Measurements from ENCODE around the gene WNT5B.

Gene WNT5B

DNA sequence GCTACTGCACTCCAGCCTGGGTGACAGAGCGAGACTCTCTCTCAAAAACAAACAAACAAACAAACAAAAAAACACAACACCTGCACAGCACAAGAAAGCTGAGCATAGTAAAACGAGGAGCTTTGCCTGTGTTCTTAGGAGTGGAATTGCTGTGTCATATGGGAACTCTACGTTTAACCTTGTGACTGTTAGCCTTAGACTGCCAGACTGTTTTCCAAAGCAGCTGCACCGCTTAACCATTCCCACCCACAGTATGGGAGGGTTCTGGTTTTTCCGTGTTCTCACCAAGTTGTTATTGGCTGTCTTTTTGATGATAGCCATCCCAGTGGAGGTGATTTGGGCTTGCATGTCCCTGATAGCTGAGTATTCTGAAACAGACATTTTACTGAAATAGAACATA, 9.2 kb downstream of the WNT5B start:
- Histone ChIP-seq H3K4me1 (ENCODE audit: control insufficient read depth in 1 of 2, insufficient read depth in 2 of 2, low read length in 2 of 2) (no peaks in the 10 kb centered on the region), H4K12ac (ENCODE audit: low read depth, low read length) (no peak overlapping the region), H3K14ac (ENCODE audit: low read length) (no peak overlapping the region), H3K27me3 (ENCODE audit: insufficient read depth, low read length) (no peaks in the 10 kb centered on the region), H3K4ac (ENCODE audit: low read depth, low read length) (no peak overlapping the region), H3K27ac (ENCODE audit: low read depth, low read length) (no peak overlapping the region), H2BK5ac (ENCODE audit: low read depth, low read length, poor library complexity) (no peak overlapping the region), H3K23ac (ENCODE audit: low read length) (no peak overlapping the region), H3K4me2 (ENCODE audit: low read length) (no peak overlapping the region), H3K4me3 (ENCODE audit: low read depth, low read length) (no peak overlapping the region), H3K79me2 (ENCODE audit: control insufficient read depth, insufficient read depth, low read length, poor library complexity) (no peaks in the 10 kb centered on the region), H3K79me1 (ENCODE audit: low read length) (no peaks in the 10 kb centered on the region), H3K18ac (ENCODE audit: low read length) (no peak overlapping the region), H3K9me3 (ENCODE audit: insufficient read depth, low read depth, low read length) (no peaks in the 10 kb centered on the region), H3K9ac (ENCODE audit: low read length) (no peak overlapping the region), H2AK5ac (ENCODE audit: low read length) (no peak overlapping the region), H2BK120ac (ENCODE audit: insufficient read depth, low read length, poor library complexity) (no peak overlapping the region), H3K36me3 (ENCODE audit: control insufficient read depth in 1 of 2, insufficient read depth in 2 of 2, low read length in 2 of 2) (peaks cover 14% of the 10 kb centered on the region in 2 experiments), H4K8ac (ENCODE audit: low read depth, low read length) (no peak overlapping the region), H2BK12ac (ENCODE audit: low read length) (no peak overlapping the region), H2AFZ (ENCODE audit: insufficient read depth, low read length, poor library complexity) (no peak overlapping the region), H4K91ac (ENCODE audit: low read depth, low read length) (no peak overlapping the region)
- no CpG with 5 or more reads among the region's 5 CpGs for WGBS (ENCODE audit: extremely low coverage, insufficient coverage, insufficient read length)
- DNase-seq = no peak

DNA sequence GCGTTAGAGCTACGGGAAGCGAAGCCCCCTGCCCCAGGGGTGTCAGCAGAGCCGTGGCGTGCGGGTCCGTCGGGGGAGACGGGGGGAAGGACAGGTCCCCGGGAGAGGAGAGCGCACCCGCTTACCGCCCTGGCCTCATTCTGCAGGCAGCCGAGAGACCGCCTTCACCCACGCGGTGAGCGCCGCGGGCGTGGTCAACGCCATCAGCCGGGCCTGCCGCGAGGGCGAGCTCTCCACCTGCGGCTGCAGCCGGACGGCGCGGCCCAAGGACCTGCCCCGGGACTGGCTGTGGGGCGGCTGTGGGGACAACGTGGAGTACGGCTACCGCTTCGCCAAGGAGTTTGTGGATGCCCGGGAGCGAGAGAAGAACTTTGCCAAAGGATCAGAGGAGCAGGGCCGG, 10.5 kb downstream of the WNT5B start:
- Histone ChIP-seq H3K4me3 (ENCODE audit: low read depth, low read length) (no peak overlapping the region), H3K79me2 (ENCODE audit: control insufficient read depth, insufficient read depth, low read length, poor library complexity) (no peaks in the 10 kb centered on the region), H3K4me2 (ENCODE audit: low read length) (no peak overlapping the region), H3K27me3 (ENCODE audit: insufficient read depth, low read length) (no peaks in the 10 kb centered on the region), H2AFZ (ENCODE audit: insufficient read depth, low read length, poor library complexity) (no peak overlapping the region), H3K27ac (ENCODE audit: low read depth, low read length) (no peak overlapping the region), H3K14ac (ENCODE audit: low read length) (no peak overlapping the region), H3K9me3 (ENCODE audit: insufficient read depth, low read depth, low read length) (no peaks in the 10 kb centered on the region), H3K9ac (ENCODE audit: low read length) (no peak overlapping the region), H2AK5ac (ENCODE audit: low read length) (no peak overlapping the region), H4K91ac (ENCODE audit: low read depth, low read length) (no peak overlapping the region), H2BK120ac (ENCODE audit: insufficient read depth, low read length, poor library complexity) (no peak overlapping the region), H3K4ac (ENCODE audit: low read depth, low read length) (no peak overlapping the region), H3K36me3 (ENCODE audit: control insufficient read depth in 1 of 2, insufficient read depth in 2 of 2, low read length in 2 of 2) (peaks cover 17 to 18% of the 10 kb centered on the region in 2 experiments), H3K4me1 (ENCODE audit: control insufficient read depth in 1 of 2, insufficient read depth in 2 of 2, low read length in 2 of 2) (no peaks in the 10 kb centered on the region), H3K79me1 (ENCODE audit: low read length) (no peaks in the 10 kb centered on the region), H2BK5ac (ENCODE audit: low read depth, low read length, poor library complexity) (no peak overlapping the region), H3K23ac (ENCODE audit: low read length) (no peak overlapping the region), H2BK12ac (ENCODE audit: low read length) (no peak overlapping the region), H3K18ac (ENCODE audit: low read length) (no peak overlapping the region), H4K8ac (ENCODE audit: low read depth, low read length) (no peak overlapping the region), H4K12ac (ENCODE audit: low read depth, low read length) (no peak overlapping the region)
- no CpG with 5 or more reads among the region's 40 CpGs for WGBS (ENCODE audit: extremely low coverage, insufficient coverage, insufficient read length)
- no peak for DNase-seq

DNA sequence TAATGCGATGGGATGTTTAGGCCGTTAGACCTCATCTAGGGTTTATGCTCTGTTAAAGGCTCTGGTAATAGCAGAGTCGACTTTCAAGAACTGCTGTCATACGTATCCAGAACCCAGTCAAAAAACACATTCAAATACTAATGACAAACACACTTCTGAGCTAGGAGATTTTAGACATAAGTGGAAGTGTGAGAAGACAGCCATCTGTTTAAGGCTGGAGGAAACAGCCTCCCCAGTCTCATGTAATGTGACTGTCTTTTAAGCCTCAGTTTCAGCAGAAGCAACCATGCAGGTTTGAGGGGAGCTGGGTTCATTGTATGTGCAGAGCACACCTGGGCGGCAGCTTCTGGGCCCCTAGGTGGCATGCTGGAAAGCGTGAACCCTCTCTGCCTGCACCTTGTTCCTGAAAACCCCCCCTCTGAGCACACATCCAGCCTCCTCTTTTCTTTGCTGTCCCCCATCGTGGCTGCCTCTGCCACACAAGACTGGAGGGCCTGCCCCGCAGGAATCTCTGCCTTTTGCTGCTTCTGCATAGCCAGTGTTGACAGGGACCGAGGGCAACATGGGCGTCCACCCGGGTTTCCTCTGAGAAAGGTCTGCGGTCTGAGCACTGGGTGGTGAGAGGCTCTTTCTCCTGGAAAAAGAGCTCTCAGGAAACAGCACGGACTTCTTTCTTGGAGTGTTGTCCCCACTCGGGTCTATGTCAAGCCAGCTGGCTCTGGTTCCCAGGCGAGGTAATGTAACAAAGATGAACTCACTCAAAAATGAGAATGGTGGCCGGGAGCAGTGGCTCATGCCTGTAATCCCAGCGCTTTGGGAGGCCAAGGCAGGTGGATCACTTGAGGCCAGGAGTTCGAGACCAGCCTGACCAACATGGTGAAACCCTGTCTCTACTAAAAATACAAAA, 11.6 kb downstream of the WNT5B start:
- H2BK5ac ChIP-seq (ENCODE audit: low read depth, low read length, poor library complexity) = no peak overlapping the region
- H4K12ac ChIP-seq (ENCODE audit: low read depth, low read length) = no peak overlapping the region
- H3K9me3 ChIP-seq (ENCODE audit: insufficient read depth, low read depth, low read length) = no peaks in the 10 kb centered on the region
- no peak overlapping the region for H4K8ac ChIP-seq (ENCODE audit: low read depth, low read length)
- no peak overlapping the region for H3K14ac ChIP-seq (ENCODE audit: low read length)
- no peak overlapping the region for H4K91ac ChIP-seq (ENCODE audit: low read depth, low read length)
- no peak overlapping the region for H2BK120ac ChIP-seq (ENCODE audit: insufficient read depth, low read length, poor library complexity)
- no peak overlapping the region for H3K4ac ChIP-seq (ENCODE audit: low read depth, low read length)
- H3K18ac ChIP-seq (ENCODE audit: low read length) = no peak overlapping the region
- no peak for DNase-seq
- no CpG with 5 or more reads among the region's 18 CpGs for WGBS (ENCODE audit: extremely low coverage, insufficient coverage, insufficient read length)
- H3K27me3 ChIP-seq (ENCODE audit: insufficient read depth, low read length) = no peaks in the 10 kb centered on the region
- H3K23ac ChIP-seq (ENCODE audit: low read length) = no peak overlapping the region
- H3K9ac ChIP-seq (ENCODE audit: low read length) = no peak overlapping the region
- no peaks in the 10 kb centered on the region for H3K79me2 ChIP-seq (ENCODE audit: control insufficient read depth, insufficient read depth, low read length, poor library complexity)
- H3K79me1 ChIP-seq (ENCODE audit: low read length) = no peaks in the 10 kb centered on the region
- H2AK5ac ChIP-seq (ENCODE audit: low read length) = no peak overlapping the region
- H3K27ac ChIP-seq (ENCODE audit: low read depth, low read length) = no peak overlapping the region
- H3K36me3 ChIP-seq (ENCODE audit: control insufficient read depth in 1 of 2, insufficient read depth in 2 of 2, low read length in 2 of 2) = peaks cover 17 to 18% of the 10 kb centered on the region in 2 experiments
- H3K4me3 ChIP-seq (ENCODE audit: low read depth, low read length) = no peak overlapping the region
- no peak overlapping the region for H3K4me2 ChIP-seq (ENCODE audit: low read length)
- no peak overlapping the region for H2AFZ ChIP-seq (ENCODE audit: insufficient read depth, low read length, poor library complexity)
- H3K4me1 ChIP-seq (ENCODE audit: control insufficient read depth in 1 of 2, insufficient read depth in 2 of 2, low read length in 2 of 2) = no peaks in the 10 kb centered on the region
- no peak overlapping the region for H2BK12ac ChIP-seq (ENCODE audit: low read length)

DNA sequence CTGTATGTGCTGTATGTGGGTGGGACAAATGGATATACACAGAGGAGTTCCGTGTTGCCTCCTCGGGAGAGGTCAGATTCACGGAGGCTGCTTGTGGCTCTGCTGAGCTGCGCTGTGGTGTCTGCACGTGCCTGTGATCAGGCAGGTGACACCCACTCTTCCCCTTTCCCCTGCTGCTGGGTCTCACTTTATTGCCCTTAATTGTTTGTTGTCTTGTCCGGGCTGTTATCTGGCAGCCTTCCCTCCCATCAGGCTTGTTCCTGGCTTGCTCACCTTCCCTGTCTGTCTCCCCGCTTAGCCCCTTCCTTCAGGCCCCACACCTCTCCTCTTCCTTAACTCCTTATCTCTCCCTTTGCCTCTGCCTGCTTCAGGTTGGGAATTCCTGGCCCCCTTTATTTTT, 13.5 kb downstream of the WNT5B start:
- Histone ChIP-seq H3K18ac (ENCODE audit: low read length) (no peak overlapping the region), H2BK5ac (ENCODE audit: low read depth, low read length, poor library complexity) (no peak overlapping the region)

More for the DNA sequence above, 13.5 kb downstream of the WNT5B start:
- no peaks in the 10 kb centered on the region for H3K4me1 ChIP-seq (ENCODE audit: control insufficient read depth in 1 of 2, insufficient read depth in 2 of 2, low read length in 2 of 2)
- H4K91ac ChIP-seq (ENCODE audit: low read depth, low read length) = no peak overlapping the region
- no peak for DNase-seq
- H2AFZ ChIP-seq (ENCODE audit: insufficient read depth, low read length, poor library complexity) = no peak overlapping the region
- H3K79me1 ChIP-seq (ENCODE audit: low read length) = no peaks in the 10 kb centered on the region
- H4K8ac ChIP-seq (ENCODE audit: low read depth, low read length) = no peak overlapping the region
- no peaks in the 10 kb centered on the region for H3K9me3 ChIP-seq (ENCODE audit: insufficient read depth, low read depth, low read length)
- no peak overlapping the region for H2AK5ac ChIP-seq (ENCODE audit: low read length)
- no peak overlapping the region for H4K12ac ChIP-seq (ENCODE audit: low read depth, low read length)
- no peak overlapping the region for H3K4ac ChIP-seq (ENCODE audit: low read depth, low read length)
- WGBS (ENCODE audit: extremely low coverage, insufficient coverage, insufficient read length) = no CpG with 5 or more reads among the region's 7 CpGs
- no peak overlapping the region for H2BK120ac ChIP-seq (ENCODE audit: insufficient read depth, low read length, poor library complexity)
- no peak overlapping the region for H3K27ac ChIP-seq (ENCODE audit: low read depth, low read length)
- peaks cover 21 to 31% of the 10 kb centered on the region in 2 experiments for H3K36me3 ChIP-seq (ENCODE audit: control insufficient read depth in 1 of 2, insufficient read depth in 2 of 2, low read length in 2 of 2)
- H2BK12ac ChIP-seq (ENCODE audit: low read length) = no peak overlapping the region
- no peaks in the 10 kb centered on the region for H3K27me3 ChIP-seq (ENCODE audit: insufficient read depth, low read length)
- H3K4me3 ChIP-seq (ENCODE audit: low read depth, low read length) = no peak overlapping the region
- H3K79me2 ChIP-seq (ENCODE audit: control insufficient read depth, insufficient read depth, low read length, poor library complexity) = no peaks in the 10 kb centered on the region
- H3K23ac ChIP-seq (ENCODE audit: low read length) = no peak overlapping the region
- H3K4me2 ChIP-seq (ENCODE audit: low read length) = no peak overlapping the region
- no peak overlapping the region for H3K14ac ChIP-seq (ENCODE audit: low read length)
- H3K9ac ChIP-seq (ENCODE audit: low read length) = no peak overlapping the region
